Measurements from ENCODE around the gene ZDHHC5. TPM values are rescaled to one million over a fixed set of nuclear protein-coding genes. Genes with fewer than 3 reads are reported as not detected.
"Not testable (repeated sequence)": the region's sequence is repeated elsewhere in the genome, so short reads cannot be mapped to it uniquely, and the experiment has no call there.

Gene ZDHHC5
- total RNA-seq, 1 donor from 2014 or later: 53.9 TPM

DNA sequence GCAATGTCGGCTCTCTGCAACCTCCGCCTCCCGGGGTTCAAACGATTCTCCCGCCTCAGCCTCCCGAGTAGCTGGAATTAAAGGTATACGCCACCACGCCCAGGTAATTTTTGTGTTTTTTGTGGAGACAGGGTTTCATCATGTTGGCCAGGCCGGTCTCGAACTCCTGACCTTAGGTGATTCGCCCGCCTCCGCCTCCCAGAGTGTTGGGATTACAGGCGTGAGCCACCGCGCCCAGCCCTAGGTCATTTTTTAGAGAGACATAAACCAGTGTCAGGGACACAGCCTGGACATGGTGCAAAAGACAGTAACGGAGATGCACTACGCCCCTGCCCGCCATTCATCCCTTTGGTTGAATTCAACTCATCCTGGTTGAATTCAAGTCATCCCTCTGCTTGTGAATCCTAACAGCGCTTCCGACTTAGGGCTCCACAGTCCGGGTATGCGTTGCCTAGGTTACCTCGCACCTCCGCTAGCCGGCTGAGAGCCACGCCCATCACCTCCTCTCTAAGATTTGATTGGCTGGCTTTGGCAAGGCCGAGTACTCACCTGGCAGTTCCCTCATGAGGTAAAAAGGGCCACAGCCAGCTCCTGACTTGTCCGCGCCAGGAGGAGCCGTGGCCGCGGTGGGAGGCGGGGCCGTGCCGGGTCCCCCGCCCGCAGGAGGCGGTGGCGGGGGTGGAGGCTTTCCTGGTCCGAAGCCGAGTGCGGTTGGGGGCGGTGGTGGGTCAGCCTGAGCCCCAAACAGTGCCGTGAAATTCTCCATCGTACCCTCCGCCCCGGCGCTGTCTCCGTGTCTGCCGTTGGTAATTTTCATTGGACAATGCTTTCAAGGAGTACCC lies 43.7 kb downstream of the ZDHHC5 start, which contains the start of gene MED19:
MED19 (minus strand) TSS at position 802 of the 842 bp plus-strand sequence; CDS start at position 766, 36 bp downstream.
- no peaks in the 10 kb centered on the region for H3K27me3 Mint-ChIP-seq (ENCODE audit: low read depth)

DNA sequence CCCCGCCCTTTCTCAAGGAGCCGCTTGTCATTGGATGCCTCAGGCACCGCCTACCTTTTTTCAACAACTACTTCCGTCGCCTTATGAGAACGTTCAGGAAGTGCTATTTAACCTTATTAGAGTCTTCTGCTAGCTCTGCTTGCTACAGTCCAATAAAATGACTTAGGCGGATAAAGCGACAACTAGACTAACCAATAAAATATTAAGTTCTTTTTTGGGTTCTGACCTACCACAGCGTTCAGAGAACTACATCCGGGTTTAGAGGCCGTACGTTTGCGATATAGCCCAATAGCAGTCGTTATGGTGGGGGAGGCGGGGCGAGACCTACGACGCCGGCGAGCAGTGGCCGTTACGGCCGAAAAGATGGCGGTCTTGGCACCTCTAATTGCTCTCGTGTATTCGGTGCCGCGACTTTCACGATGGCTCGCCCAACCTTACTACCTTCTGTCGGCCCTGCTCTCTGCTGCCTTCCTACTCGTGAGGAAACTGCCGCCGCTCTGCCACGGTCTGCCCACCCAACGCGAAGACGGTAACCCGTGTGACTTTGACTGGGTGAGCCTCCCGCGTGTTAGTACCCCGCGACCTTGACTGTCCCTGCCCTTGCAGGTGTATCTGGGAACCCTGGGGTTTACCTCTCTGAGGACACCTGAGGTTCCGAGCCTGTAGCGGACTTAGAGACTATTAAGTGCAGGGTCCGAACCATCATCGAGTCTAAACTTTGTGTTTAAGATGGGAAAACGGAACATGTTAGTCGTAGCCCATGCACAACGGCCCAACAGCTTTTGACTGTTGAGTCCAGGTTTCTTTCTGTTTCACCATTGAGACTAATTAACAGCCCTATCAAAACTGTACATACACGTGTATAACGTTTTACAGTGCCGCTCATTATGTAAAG lies 44.6 kb downstream of the ZDHHC5 start, which contains the start of gene TMX2:
TMX2 (plus strand) TSS at position 338 of the 895 bp plus-strand sequence; CDS start at position 364, 26 bp downstream.
- no peaks in the 10 kb centered on the region for H3K9me3 Mint-ChIP-seq
- no peaks in the 10 kb centered on the region for H3K27me3 Mint-ChIP-seq (ENCODE audit: low read depth)
- H3K36me3 Mint-ChIP-seq: peaks cover 10% of the 10 kb centered on the region
- H3K4me3 Mint-ChIP-seq: peak within 1 kb of the TSS; percentile 98
- H3K27ac Mint-ChIP-seq: peak within 1 kb of the TSS; percentile 97
- TF ChIP-seq CTCF (IDR thresholded peaks at IDR 0.05; ENCODE audit: unreplicated experiment): no peak
- DNase-seq (ENCODE audit: low spot score in 2 of 2, unreplicated experiment in 2 of 2): peak; percentile 68 to 87
- peaks cover 28% of the 10 kb centered on the region for H3K4me1 Mint-ChIP-seq

More for the DNA sequence above, 43.7 kb downstream of the ZDHHC5 start, which contains the start of gene MED19:
- H3K36me3 Mint-ChIP-seq: peaks cover 10% of the 10 kb centered on the region
- TF ChIP-seq CTCF (IDR thresholded peaks at IDR 0.05; ENCODE audit: unreplicated experiment): no peak
- peak; percentile 71 to 83 for DNase-seq (ENCODE audit: low spot score in 2 of 2, unreplicated experiment in 2 of 2)
- peak within 1 kb of the TSS; percentile 97 for H3K27ac Mint-ChIP-seq
- H3K9me3 Mint-ChIP-seq: no peaks in the 10 kb centered on the region
- H3K4me1 Mint-ChIP-seq: peaks cover 28% of the 10 kb centered on the region
- H3K4me3 Mint-ChIP-seq: peak within 1 kb of the TSS; percentile 98

DNA sequence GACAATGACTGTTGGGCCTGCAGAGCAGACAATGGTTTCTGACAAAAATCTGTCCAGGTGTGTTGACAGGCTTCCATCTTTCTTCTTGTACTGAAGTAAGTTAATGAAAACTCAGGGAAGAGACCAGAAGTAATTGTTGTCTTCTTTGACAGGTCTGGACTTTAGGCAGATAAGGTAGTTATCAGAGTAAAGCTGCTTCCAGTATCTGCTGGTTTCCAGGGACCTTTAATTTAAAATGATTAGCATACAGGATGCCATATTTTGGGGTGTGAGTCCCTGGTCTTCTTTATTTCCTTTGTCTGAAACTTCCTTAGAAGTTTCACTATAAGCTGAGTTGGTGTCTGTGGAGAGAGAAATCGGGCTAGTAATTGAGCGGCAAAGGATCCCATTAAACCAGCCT lies 45.9 kb downstream of the ZDHHC5 start:
- H3K4me3 Mint-ChIP-seq: peak overlapping the region; percentile 98
- H3K9me3 Mint-ChIP-seq: peaks cover 4% of the 10 kb centered on the region
- no peak for DNase-seq (ENCODE audit: low spot score in 2 of 2, unreplicated experiment in 2 of 2)
- peak overlapping the region; percentile 97 for H3K27ac Mint-ChIP-seq
- no peak for TF ChIP-seq CTCF (IDR thresholded peaks at IDR 0.05; ENCODE audit: unreplicated experiment)
- H3K36me3 Mint-ChIP-seq: peaks cover 14% of the 10 kb centered on the region
- H3K27me3 Mint-ChIP-seq (ENCODE audit: low read depth): no peaks in the 10 kb centered on the region
- peaks cover 27% of the 10 kb centered on the region for H3K4me1 Mint-ChIP-seq

DNA sequence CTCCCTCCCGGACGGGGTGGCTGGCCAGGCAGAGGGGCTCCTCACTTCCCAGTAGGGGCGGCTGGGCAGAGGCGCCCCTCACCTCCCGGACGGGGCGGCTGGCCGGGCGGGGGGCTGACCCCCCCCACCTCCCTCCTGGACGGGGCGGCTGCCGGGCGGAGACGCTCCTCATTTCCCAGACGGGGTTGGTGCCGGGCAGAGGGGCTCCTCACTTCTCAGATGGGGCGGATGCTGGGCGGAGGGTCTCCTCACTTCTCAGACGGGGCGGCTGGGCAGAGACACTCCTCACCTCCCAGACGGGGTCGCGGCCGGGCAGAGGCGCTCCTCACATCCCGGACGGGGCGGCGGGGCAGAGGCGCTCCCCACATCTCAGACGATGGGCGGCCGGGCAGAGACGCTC lies 48.8 kb downstream of the ZDHHC5 start:
- H3K27ac Mint-ChIP-seq; H3K27me3 Mint-ChIP-seq (ENCODE audit: low read depth); H3K9me3 Mint-ChIP-seq; H3K4me3 Mint-ChIP-seq; DNase-seq (ENCODE audit: low spot score in 2 of 2, unreplicated experiment in 2 of 2): not testable (repeated sequence)
- H3K36me3 Mint-ChIP-seq: peaks cover 15% of the 10 kb centered on the region
- peaks cover 15% of the 10 kb centered on the region for H3K4me1 Mint-ChIP-seq

- Mint-ChIP-seq H3K4me1 (no peaks in the 10 kb centered on the region), H3K4me3 (no peak overlapping the region), H3K36me3 (no peaks in the 10 kb centered on the region), H3K27ac (peak overlapping the region; percentile 45), H3K27me3 (ENCODE audit: low read depth) (no peaks in the 10 kb centered on the region), H3K9me3 (no peaks in the 10 kb centered on the region)
- no peak for DNase-seq (ENCODE audit: low spot score in 2 of 2, unreplicated experiment in 2 of 2)
- no peak for TF ChIP-seq CTCF (IDR thresholded peaks at IDR 0.05; ENCODE audit: unreplicated experiment)
Measured at GRCh38 chr11:57727185-57727584, 59.3 kb downstream of the ZDHHC5 start.

Data from mesothelial cell of epicardium (in vitro differentiated cells).